BLaER1 (cell line): Measurements from ENCODE around the gene SIT1.
A peak's percentile ranks its signal among the peaks of the same experiment; 100 is the strongest.
"Not testable (repeated sequence)": the region's sequence is repeated elsewhere in the genome, so short reads cannot be mapped to it uniquely, and the experiment has no call there.

Experiments
- H3K27ac ChIP-seq: shearing (Covaris generic); formaldehyde crosslinking; 2 replicates; pipeline ENCODE4 v1.8.1; 2022
- H3K27me3 ChIP-seq: shearing (Covaris generic); formaldehyde crosslinking; 2 replicates; pipeline ENCODE4 v1.8.1; 2022
- H3K36me3 ChIP-seq: shearing (Covaris generic); formaldehyde crosslinking; 2 replicates; pipeline ENCODE4 v1.8.1; 2022
- H3K4me1 ChIP-seq: shearing (Covaris generic); formaldehyde crosslinking; 2 replicates; pipeline ENCODE4 v1.8.1; 2022
- H3K4me2 ChIP-seq: shearing (Covaris generic); formaldehyde crosslinking; 2 replicates; pipeline ENCODE4 v1.8.1; 2022
- H3K4me3 ChIP-seq: shearing (Covaris generic); formaldehyde crosslinking; 2 replicates; pipeline ENCODE4 v1.8.1; 2022
- H3K9ac ChIP-seq: shearing (Covaris generic); formaldehyde crosslinking; 2 replicates; pipeline ENCODE4 v1.8.1; 2022
- H3K9me3 ChIP-seq: shearing (Covaris generic); formaldehyde crosslinking; 2 replicates; pipeline ENCODE4 v1.8.1; 2022
- H4K20me1 ChIP-seq: shearing (Covaris generic); formaldehyde crosslinking; 2 replicates; pipeline ENCODE4 v1.8.1; 2022
- Cebpa-rat ChIP-seq: shearing (Covaris generic); IDR thresholded peaks from 2 replicates; pipeline ENCODE4 v1.8.1; 2022

SIT1 gene

GRCh38 chr9:35651956-35652828 lies 1.5 kb upstream of the SIT1 start:
- Histone ChIP-seq H3K27me3 (no peaks in the 10 kb centered on the region), H3K9ac (no peak overlapping the region), H3K36me3 (no peaks in the 10 kb centered on the region), H3K4me3 (no peak overlapping the region), H3K9me3 (no peaks in the 10 kb centered on the region), H3K4me2 (peak overlapping the region; percentile 98), H3K27ac (no peak overlapping the region; the same call in 1 of the 2 replicates), H3K4me1 (peaks cover 81% of the 10 kb centered on the region), H4K20me1 (no peaks in the 10 kb centered on the region)
- TF ChIP-seq Cebpa-rat: no peak

DNA sequence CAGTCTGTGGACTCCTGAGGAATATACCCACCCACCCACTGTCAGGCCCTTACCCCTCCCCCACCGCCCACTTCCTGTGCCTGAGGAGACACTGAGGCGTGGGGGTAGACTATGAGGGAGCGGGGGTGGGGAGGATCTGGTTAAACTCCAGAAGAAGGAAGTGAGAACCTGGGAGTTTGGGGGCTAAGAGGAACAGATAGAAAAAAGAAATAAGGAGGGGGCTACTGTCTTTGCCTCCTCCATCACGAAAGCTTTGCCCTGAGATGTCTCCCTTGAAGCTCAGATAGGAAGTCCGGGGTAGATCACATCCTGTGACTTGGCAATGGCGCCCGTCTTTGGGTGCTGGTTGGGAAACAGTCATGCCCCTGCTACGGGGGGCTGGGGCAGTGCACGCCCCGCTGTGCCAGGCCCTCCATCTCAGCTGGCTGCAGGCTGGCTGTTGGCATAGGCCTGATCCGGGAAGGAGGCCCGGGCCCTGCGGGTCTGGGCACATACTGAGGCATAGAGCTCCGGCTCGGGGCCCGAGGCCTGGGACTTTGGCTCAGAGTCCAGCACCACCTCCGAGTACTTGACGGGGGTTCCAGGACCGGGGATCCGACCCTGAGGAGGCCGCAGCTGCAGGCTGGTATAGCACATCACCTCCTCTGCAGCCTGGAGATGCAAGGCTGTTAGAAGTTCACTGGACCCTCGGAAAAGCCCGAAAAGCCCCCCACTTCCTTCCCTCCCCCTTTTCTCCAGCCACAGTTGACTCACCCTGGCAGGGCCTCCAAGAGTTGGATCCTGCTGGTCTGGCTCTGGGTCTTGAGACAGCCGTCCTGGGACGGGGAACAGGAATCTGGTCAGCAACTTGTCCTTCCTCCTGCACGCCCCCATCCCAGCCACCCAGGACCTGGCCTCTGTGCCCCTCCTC lies 1.0 kb downstream of the SIT1 start:
- Histone ChIP-seq H4K20me1 (no peaks in the 10 kb centered on the region), H3K9ac (peak overlapping the region; percentile 81), H3K27me3 (no peaks in the 10 kb centered on the region), H3K36me3 (no peaks in the 10 kb centered on the region), H3K4me2 (peak overlapping the region; percentile 98), H3K4me1 (peaks cover 82% of the 10 kb centered on the region), H3K27ac (peak overlapping the region; percentile 85), H3K4me3 (peak overlapping the region; percentile 68), H3K9me3 (no peaks in the 10 kb centered on the region)
- no peak for TF ChIP-seq Cebpa-rat

DNA sequence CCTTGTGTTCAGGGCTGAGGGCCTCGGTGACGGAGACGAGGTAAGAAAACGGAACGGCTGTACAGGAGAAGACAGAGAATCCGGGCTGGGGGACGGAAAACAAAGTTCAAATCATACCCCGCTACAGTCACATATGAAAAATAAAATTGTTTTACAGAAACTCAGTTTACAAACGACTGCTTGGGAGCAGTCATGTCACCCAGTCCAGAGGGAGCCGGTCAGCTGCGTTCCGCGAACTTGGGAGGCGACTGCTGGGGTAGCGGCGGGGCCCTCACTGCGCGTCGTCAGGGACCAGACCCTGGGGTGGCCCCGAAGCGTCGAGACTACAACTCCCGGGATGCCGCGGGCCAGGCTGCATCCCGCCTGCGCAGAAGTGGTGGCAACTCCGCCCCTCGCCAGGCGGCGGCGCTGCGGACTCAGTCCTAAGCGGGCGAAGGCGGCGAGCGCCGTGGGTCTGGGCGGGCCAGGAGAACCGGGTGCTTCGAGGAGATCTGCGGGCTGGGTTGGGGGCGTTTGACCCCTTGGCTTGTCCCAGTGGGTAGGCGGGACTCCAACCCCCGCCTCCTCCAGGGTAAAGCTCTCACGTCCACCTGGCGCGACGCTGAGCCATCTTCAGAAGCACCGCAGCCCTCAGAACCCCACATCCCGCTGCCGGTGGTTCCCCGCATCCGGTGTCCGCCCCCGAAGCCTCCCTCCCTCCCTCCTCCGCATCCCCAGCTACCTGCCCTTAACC lies 4.0 kb downstream of the SIT1 start:
- Histone ChIP-seq H3K27ac (peak overlapping the region; percentile 85), H3K4me3 (peak overlapping the region; percentile 73)

DNA sequence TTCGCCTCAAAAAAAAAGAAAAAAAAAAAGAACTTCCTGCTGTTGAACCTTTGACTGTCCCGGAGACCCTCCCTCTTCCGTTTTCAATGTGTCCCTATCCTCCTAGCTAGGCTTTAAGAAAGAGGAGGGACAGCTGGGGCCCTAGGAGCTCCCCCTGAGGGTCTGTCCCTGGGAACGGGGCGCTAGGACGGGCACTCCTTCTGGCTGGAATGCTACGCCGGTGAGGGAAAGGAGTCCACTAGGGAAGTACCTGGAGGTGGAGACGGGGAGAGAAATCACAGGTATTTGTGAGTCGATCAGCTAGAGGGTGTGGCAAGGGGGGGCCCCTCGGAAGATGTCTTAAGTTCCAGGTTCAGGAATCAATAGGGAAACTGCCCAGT lies 4.6 kb downstream of the SIT1 start:
- peaks cover 1% of the 10 kb centered on the region; the same call in 1 of the 2 replicates for H3K9me3 ChIP-seq
- H4K20me1 ChIP-seq: no peaks in the 10 kb centered on the region
- H3K4me1 ChIP-seq: peaks cover 91% of the 10 kb centered on the region
- peak overlapping the region; percentile 85 for H3K27ac ChIP-seq
- TF ChIP-seq Cebpa-rat: no peak
- H3K36me3 ChIP-seq: peaks cover 2% of the 10 kb centered on the region; the same call in 1 of the 2 replicates
- H3K4me3 ChIP-seq: peak overlapping the region; percentile 73
- no peaks in the 10 kb centered on the region for H3K27me3 ChIP-seq
- H3K9ac ChIP-seq: peak overlapping the region; percentile 81
- peak overlapping the region; percentile 98 for H3K4me2 ChIP-seq

More for the DNA sequence above, 4.0 kb downstream of the SIT1 start:
- no peaks in the 10 kb centered on the region for H4K20me1 ChIP-seq
- peak overlapping the region; percentile 98 for H3K4me2 ChIP-seq
- no peak for TF ChIP-seq Cebpa-rat
- H3K9me3 ChIP-seq: no peaks in the 10 kb centered on the region; the same call in 1 of the 2 replicates
- no peaks in the 10 kb centered on the region for H3K36me3 ChIP-seq
- peak overlapping the region; percentile 81 for H3K9ac ChIP-seq
- no peaks in the 10 kb centered on the region for H3K27me3 ChIP-seq
- peaks cover 91% of the 10 kb centered on the region for H3K4me1 ChIP-seq

GRCh38 chr9:35645736-35646135 lies 5.0 kb downstream of the SIT1 start:
- not testable (repeated sequence) for H4K20me1 ChIP-seq, H3K9me3 ChIP-seq, H3K27me3 ChIP-seq, H3K36me3 ChIP-seq
- peak overlapping the region; percentile 98 for H3K4me2 ChIP-seq
- H3K9ac ChIP-seq: peak overlapping the region; percentile 81
- peak overlapping the region; percentile 85 for H3K27ac ChIP-seq
- H3K4me3 ChIP-seq: peak overlapping the region; percentile 73
- H3K4me1 ChIP-seq: peaks cover 91% of the 10 kb centered on the region

- Histone ChIP-seq H3K36me3 (peaks cover 13% of the 10 kb centered on the region), H3K9me3 (peaks cover 12% of the 10 kb centered on the region), H3K9ac (peak overlapping the region; percentile 48; the same call in 1 of the 2 replicates), H3K4me2 (peak overlapping the region; percentile 98), H3K4me1 (peaks cover 91% of the 10 kb centered on the region), H3K27me3 (no peaks in the 10 kb centered on the region), H3K4me3 (no peak overlapping the region), H3K27ac (peak overlapping the region; percentile 60), H4K20me1 (no peaks in the 10 kb centered on the region)
- no peak for TF ChIP-seq Cebpa-rat
Observed at GRCh38 chr9:35643046-35643445, 7.7 kb downstream of the SIT1 start.

GRCh38 chr9:35641478-35641877 lies 9.3 kb downstream of the SIT1 start:
- H3K4me1 ChIP-seq: peaks cover 94% of the 10 kb centered on the region
- H3K36me3 ChIP-seq: peaks cover 13% of the 10 kb centered on the region
- not testable (repeated sequence) for H3K4me3 ChIP-seq, H3K9ac ChIP-seq, H3K27me3 ChIP-seq, H4K20me1 ChIP-seq
- H3K9me3 ChIP-seq: peaks cover 12% of the 10 kb centered on the region
- peak overlapping the region; percentile 55 for H3K4me2 ChIP-seq
- H3K27ac ChIP-seq: peak overlapping the region; percentile 0; the same call in 1 of the 2 replicates

DNA sequence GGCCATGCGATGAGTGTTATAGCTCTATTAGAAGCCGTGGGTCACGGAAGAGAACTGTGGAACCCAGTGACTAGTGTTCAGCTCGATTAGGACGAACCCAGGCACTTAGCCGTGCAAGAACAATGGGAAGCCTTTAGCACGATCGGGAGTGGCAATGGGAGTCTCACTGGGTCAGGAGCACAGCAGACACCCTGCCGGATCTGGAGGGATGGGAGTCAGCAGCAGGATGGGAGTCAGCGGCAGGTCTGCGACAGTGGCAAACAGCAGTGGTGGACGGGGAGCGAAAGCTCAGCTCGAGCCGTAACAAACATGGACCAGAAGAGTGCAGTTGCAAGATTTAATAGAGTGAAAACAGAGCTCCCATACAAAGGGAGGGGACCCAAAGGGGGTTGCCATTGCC lies 10.3 kb downstream of the SIT1 start:
- H3K27me3 ChIP-seq, H3K4me3 ChIP-seq, H3K9ac ChIP-seq, H4K20me1 ChIP-seq: not testable (repeated sequence)
- peaks cover 12% of the 10 kb centered on the region for H3K9me3 ChIP-seq
- H3K27ac ChIP-seq: peak overlapping the region; percentile 97
- H3K4me2 ChIP-seq: peak overlapping the region; percentile 90; the same call in 1 of the 2 replicates
- peaks cover 13% of the 10 kb centered on the region for H3K36me3 ChIP-seq
- peaks cover 100% of the 10 kb centered on the region for H3K4me1 ChIP-seq

DNA sequence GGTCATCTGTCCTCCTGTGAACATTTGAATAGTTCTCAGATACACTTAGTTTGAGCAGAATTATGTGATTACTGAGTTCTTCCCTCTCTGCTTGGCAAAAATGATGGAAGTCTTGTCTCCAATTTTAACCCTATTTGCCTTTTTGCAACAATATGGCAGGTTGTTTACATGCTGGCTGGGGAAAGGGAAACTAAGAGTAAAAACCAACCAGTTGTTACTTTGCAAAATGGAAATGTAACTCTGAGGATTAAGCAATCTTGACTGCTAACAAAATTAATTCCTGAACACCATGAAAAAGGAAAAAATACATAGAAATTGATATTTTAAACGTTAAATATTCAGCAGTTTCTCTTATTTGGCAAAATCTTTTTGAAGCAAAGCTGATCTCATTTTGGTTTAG lies 11.1 kb downstream of the SIT1 start:
- TF ChIP-seq Cebpa-rat: no peak
- Histone ChIP-seq H3K4me1 (peaks cover 100% of the 10 kb centered on the region), H3K27me3 (no peaks in the 10 kb centered on the region), H3K27ac (peak overlapping the region; percentile 97), H3K36me3 (peaks cover 13% of the 10 kb centered on the region), H3K9ac (no peak overlapping the region), H4K20me1 (no peaks in the 10 kb centered on the region), H3K9me3 (peaks cover 12% of the 10 kb centered on the region), H3K4me3 (no peak overlapping the region), H3K4me2 (peak overlapping the region; percentile 90)

DNA sequence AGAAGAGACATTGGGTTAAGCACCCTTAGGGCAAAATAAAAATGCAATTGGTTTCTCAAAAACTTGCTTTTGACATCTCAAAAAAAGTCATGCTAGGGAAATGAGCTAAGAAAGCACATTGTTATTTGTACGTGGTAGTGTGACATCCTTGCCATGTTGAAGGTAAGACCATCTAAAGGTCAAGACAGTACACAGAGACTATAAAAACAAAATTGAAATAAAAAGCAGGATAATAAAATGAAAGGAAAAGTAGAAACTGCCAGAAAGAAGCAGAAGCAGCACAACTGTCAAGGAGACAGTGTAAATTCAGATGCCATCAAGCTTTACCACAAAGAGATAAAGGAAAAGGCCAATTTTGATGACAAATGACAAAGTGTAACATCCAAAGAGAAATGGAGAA lies 11.5 kb downstream of the SIT1 start:
- not testable (repeated sequence) for H3K4me3 ChIP-seq, H3K27me3 ChIP-seq, H4K20me1 ChIP-seq, H3K9ac ChIP-seq
- Histone ChIP-seq H3K36me3 (peaks cover 13% of the 10 kb centered on the region), H3K4me2 (peak overlapping the region; percentile 90), H3K9me3 (peaks cover 12% of the 10 kb centered on the region), H3K4me1 (peaks cover 100% of the 10 kb centered on the region), H3K27ac (peak overlapping the region; percentile 97)

GRCh38 chr9:35638751-35639150 lies 12.0 kb downstream of the SIT1 start:
- not testable (repeated sequence) for H4K20me1 ChIP-seq, H3K27me3 ChIP-seq, H3K4me3 ChIP-seq
- Histone ChIP-seq H3K4me2 (peak overlapping the region; percentile 90), H3K9ac (0 out of 2 replicates have a peak overlapping the region, but pooled peaks have one; percentile 65), H3K4me1 (peaks cover 100% of the 10 kb centered on the region), H3K27ac (peak overlapping the region; percentile 97), H3K9me3 (peaks cover 12% of the 10 kb centered on the region), H3K36me3 (peaks cover 13% of the 10 kb centered on the region)

DNA sequence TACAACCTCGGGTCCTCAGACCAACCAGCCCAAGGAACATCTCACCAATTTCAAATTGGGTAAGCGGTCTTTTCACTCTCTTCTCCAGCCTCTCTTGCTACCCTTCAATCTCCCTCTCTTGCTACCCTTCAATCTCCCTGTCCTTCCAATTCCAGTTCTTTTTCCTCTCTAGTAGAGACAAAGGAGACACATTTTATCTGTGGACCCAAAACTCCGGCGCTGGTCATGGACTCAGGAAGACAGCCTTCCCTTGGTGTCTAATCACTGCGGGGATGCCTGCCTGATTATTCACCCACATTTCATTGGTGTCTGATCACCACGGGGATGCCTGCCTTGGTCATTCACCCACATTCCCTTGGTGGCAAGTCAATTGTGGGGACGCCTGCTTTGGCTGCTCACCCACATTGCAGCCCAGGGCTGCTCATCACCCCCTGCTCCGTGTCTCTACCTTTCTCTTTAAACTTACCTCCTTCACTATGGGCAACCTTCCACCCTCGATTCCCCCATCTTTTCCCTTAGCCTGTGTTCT lies 13.2 kb downstream of the SIT1 start:
- Histone ChIP-seq H3K9me3 (peaks cover 12% of the 10 kb centered on the region), H3K27ac (peak overlapping the region; percentile 97), H3K36me3 (peaks cover 13% of the 10 kb centered on the region), H3K4me1 (peaks cover 100% of the 10 kb centered on the region), H3K9ac (0 out of 2 replicates have a peak overlapping the region, but pooled peaks have one; percentile 82), H3K4me2 (peak overlapping the region; percentile 90), H3K4me3 (peak overlapping the region; percentile 31; the same call in 1 of the 2 replicates)
- H3K27me3 ChIP-seq, H4K20me1 ChIP-seq: not testable (repeated sequence)
